ENCODE measurements around the gene ZNF845. TPM values are rescaled to one million over a fixed set of nuclear protein-coding genes. Genes with fewer than 3 reads are reported as not detected.
A peak's percentile ranks its signal among the peaks of the same experiment; 100 is the strongest.

ZNF845 gene
- total and polyA plus RNA-seq, 2 donors (not counting 1 experiment from before 2014, with no cell fraction given), result 2.3 to 16.9 TPM

- no peaks in the 10 kb centered on the region for H3K27me3 Mint-ChIP-seq
- peaks cover 0 to 18% (median 1%) of the 10 kb centered on the region in 3 donors for H3K9me3 ChIP-seq (ENCODE audit: control extremely low read depth in 1 of 3, control insufficient read depth in 2 of 3, insufficient read depth in 1 of 3, low read length in 2 of 3)
- no peaks in the 10 kb centered on the region for H3K36me3 ChIP-seq (replicated peaks in 1 of 2; ENCODE audit: control extremely low read depth in 1 of 2, control insufficient read depth in 1 of 2, extremely low read depth in 1 of 2, insufficient read depth in 2 of 2, low read length in 1 of 2)
- H2AFZ ChIP-seq (ENCODE audit: insufficient read depth, low read depth, low read length, poor library complexity, severe bottlenecking), result peak within 1 kb of the TSS; percentile 93
- ChIA-PET POLR2A (no interaction called here), CTCF (interaction anchor here (0.6 to 1.9 kb wide), 3 partner anchors 170 to 1282 kb away, joined by 4 to 9 read pairs (median 5); no protein-coding TSS in a partner anchor)
- 6% methylated on average over 40 of the region's 45 CpGs for WGBS (ENCODE audit: insufficient coverage)
- H3K4me1 ChIP-seq (ENCODE audit: control insufficient read depth in 2 of 2, insufficient read depth in 2 of 2, low read length in 2 of 2), result peaks cover 9 to 11% of the 10 kb centered on the region in 2 donors
- peak within 1 kb of the TSS; percentile 66 to 91 for H3K27ac ChIP-seq (ENCODE audit: low read length in 2 of 2)
- H3K27ac Mint-ChIP-seq, result peak within 1 kb of the TSS; percentile 94
- TF ChIP-seq CTCF (IDR thresholded peaks at IDR 0.05), result peak; percentile 63
- TF ChIP-seq EZH2 (IDR thresholded peaks at IDR 0.05; ENCODE audit: borderline replicate concordance, insufficient read depth, low read depth, low read length, poor library complexity, severe bottlenecking), result no peak
- intact Hi-C loops (cut with micrococcal nuclease), result loop anchor here (1.0 to 10.0 kb wide), 8 partner anchors 30 to 764 kb away; partner anchors contain the start of genes ZNF320, ZNF761, ZNF765 and ZNF813
- peak within 1 kb of the TSS; percentile 89 for H3K9ac ChIP-seq (ENCODE audit: low read length)
- H3K9me3 Mint-ChIP-seq (ENCODE audit: insufficient read depth), result no peaks in the 10 kb centered on the region
- H3K79me2 ChIP-seq (ENCODE audit: control insufficient read depth, insufficient read depth, low read length), result peaks cover 33% of the 10 kb centered on the region
- DNase-seq (peak; percentile 97), ATAC-seq (ENCODE audit: low read depth) (peak; percentile 100)
- H3K4me2 ChIP-seq (replicated peaks; ENCODE audit: low read depth, low read length, poor library complexity, severe bottlenecking), result peak within 1 kb of the TSS; percentile 95
- H3K27me3 ChIP-seq (replicated peaks in 1 of 4; ENCODE audit: control extremely low read depth in 1 of 4, control insufficient read depth in 3 of 4, insufficient read depth in 4 of 4, low read length in 3 of 4), result no peaks in the 10 kb centered on the region
- H4K20me1 ChIP-seq (ENCODE audit: control insufficient read depth, insufficient read depth, low read length, poor library complexity, severe bottlenecking), result no peaks in the 10 kb centered on the region
- H3K4me3 ChIP-seq (ENCODE audit: control extremely low read depth in 1 of 5, extremely low read depth in 1 of 5, insufficient read depth in 1 of 5, low read depth in 2 of 5, low read length in 4 of 5), result peak within 1 kb of the TSS; percentile 79 to 99 (median 90)
- H3K4me3 Mint-ChIP-seq, result peak within 1 kb of the TSS; percentile 93
- H3K4me1 Mint-ChIP-seq, result peaks cover 25% of the 10 kb centered on the region
Measured at GRCh38 chr19:53365134-53365898, 31.8 kb downstream of the ZNF845 start, which contains the start of gene ZNF525. TSS of gene ZNF525 (plus strand) at chr19:53365705. CDS start at chr19:53372282, 6,577 bp downstream.

Data from B cell (primary cell).